ENCODE results near the gene FZD4.
"Not testable (repeated sequence)": the region's sequence is repeated elsewhere in the genome, so short reads cannot be mapped to it uniquely, and the experiment has no call there.

DNA sequence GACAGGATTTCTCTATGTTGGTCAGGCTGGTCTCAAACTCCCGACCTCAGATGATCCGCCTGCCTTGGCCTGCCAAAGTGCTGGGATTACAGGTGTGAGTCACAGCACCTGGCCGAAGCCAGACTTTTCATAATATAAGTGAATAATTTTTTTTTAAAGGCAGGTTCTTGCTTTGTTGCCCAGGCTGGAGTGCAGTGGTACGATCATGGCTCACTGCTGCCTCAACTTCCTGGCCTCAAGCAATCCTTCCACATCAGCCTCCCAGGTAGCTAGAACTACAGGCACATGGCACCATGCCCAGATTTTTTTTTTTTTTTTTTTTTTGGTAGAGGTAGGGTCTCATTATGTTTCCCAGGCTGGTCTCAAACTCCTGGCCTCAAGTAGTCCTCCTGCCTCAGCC, 49.1 kb upstream of the FZD4 start:
- TF ChIP-seq CTCF (IDR thresholded peaks at IDR 0.05; ENCODE audit: extremely low read depth in 1 of 2, insufficient read depth in 1 of 2, low read depth in 1 of 2, low read length in 2 of 2); POLR2AphosphoS5 (IDR thresholded peaks at IDR 0.05; ENCODE audit: insufficient read depth, low read depth, low read length); POLR2A (IDR thresholded peaks at IDR 0.05; ENCODE audit: low read depth, low read length); EZH2 (IDR thresholded peaks at IDR 0.05; ENCODE audit: borderline replicate concordance, low read depth, low read length, severe bottlenecking); FOS (IDR thresholded peaks at IDR 0.05; ENCODE audit: borderline replicate concordance, insufficient read depth, low read length); GATA2 (IDR thresholded peaks at IDR 0.05; ENCODE audit: insufficient read depth, insufficient read length, low read depth, low read length): not testable (repeated sequence)
- TF ChIP-seq, protein P1, sequence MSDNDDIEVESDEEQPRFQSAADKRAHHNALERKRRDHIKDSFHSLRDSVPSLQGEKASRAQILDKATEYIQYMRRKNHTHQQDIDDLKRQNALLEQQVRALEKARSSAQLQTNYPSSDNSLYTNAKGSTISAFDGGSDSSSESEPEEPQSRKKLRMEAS (IDR thresholded peaks at IDR 0.05; ENCODE audit: insufficient read depth, insufficient read length): not testable (repeated sequence)
